ENCODE results near the gene BID.
"Not testable (repeated sequence)": the region's sequence is repeated elsewhere in the genome, so short reads cannot be mapped to it uniquely, and the experiment has no call there.

Gene BID

GRCh38 chr22:17698276-17698675, 76.0 kb downstream of the BID start:
- DNase-seq: not testable (repeated sequence)

- DNase-seq: not testable (repeated sequence)
Measured at GRCh38 chr22:17697196-17697595, 77.1 kb downstream of the BID start.

- DNase-seq: no peak
Measured at GRCh38 chr22:17695986-17696385, 78.3 kb downstream of the BID start.

- no peak for DNase-seq
Measured at GRCh38 chr22:17694752-17695151, 79.5 kb downstream of the BID start.

GRCh38 chr22:17694193-17694592, 80.1 kb downstream of the BID start:
- no peak for DNase-seq

- no peak for DNase-seq
Measured at GRCh38 chr22:17692841-17693240, 81.4 kb downstream of the BID start.

- DNase-seq: no peak
Measured at GRCh38 chr22:17684245-17684644, 90.0 kb downstream of the BID start.

Measured in GF-D8 (cell line).